Keratinocyte (primary cell): ENCODE measurements around the gene SKAP1.

Experiments used
- EZH2 ChIP-seq: IDR thresholded peaks from one replicate; pipeline ENCODE4 v1.6.1; 2012; ENCODE audit warnings: inconsistent platforms, mild to moderate bottlenecking, low read length, moderate library complexity
- TF ChIP-seq, protein P1 (sequence below), 3 experiments: IDR thresholded peaks in 1 of 3; conservative IDR thresholded peaks in 1 of 3; optimal IDR thresholded peaks in 1 of 3; 2 replicates in 2 of 3; 3 replicates in 1 of 3; pipeline versions ENCODE3 to v1.5.1; 2011; ENCODE audit warnings: low read length in 3 of 3, mild to moderate bottlenecking in 3 of 3, moderate library complexity in 2 of 3, control low read depth in 1 of 3, inconsistent platforms in 1 of 3; ENCODE audit not compliant: insufficient read depth in 2 of 3; ENCODE audit errors: extremely low read depth in 1 of 3

DNA sequence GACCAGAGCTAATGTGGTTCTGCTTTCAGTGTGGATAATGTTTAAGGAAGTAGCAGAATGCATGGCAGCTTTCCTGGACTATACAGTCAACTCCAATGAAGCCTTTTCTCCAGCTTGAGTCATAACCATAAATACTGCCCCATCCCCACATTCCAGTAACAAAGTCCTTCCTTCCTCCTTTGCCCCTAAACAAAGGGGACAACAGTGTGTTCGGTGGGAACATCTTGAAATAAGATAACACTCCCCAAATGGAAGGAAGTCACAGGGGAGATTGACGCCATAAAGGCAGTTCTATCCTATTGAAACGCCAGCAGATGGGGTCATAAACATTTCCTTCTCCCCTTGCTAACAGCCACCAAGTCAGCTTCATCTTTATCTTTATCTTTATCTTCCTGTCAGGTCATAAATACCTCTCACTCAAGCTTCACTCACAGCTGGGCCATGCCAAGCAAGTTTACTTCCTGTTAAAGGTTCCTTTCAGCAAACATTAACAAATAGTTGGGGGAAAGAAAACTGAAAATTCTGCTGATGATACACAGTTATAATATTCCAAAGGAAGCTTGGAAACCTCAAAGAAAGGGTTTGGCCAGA, 185.8 kb downstream of the SKAP1 start:
- TF ChIP-seq, protein P1, sequence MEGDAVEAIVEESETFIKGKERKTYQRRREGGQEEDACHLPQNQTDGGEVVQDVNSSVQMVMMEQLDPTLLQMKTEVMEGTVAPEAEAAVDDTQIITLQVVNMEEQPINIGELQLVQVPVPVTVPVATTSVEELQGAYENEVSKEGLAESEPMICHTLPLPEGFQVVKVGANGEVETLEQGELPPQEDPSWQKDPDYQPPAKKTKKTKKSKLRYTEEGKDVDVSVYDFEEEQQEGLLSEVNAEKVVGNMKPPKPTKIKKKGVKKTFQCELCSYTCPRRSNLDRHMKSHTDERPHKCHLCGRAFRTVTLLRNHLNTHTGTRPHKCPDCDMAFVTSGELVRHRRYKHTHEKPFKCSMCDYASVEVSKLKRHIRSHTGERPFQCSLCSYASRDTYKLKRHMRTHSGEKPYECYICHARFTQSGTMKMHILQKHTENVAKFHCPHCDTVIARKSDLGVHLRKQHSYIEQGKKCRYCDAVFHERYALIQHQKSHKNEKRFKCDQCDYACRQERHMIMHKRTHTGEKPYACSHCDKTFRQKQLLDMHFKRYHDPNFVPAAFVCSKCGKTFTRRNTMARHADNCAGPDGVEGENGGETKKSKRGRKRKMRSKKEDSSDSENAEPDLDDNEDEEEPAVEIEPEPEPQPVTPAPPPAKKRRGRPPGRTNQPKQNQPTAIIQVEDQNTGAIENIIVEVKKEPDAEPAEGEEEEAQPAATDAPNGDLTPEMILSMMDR (optimal IDR thresholded peaks at IDR 0.05 in 1 of 3, IDR thresholded peaks at IDR 0.05 in 1 of 3, conservative IDR thresholded peaks at IDR 0.05 in 1 of 3; ENCODE audit: extremely low read depth in 1 of 3, insufficient read depth in 2 of 3, low read length in 3 of 3) = no peak
- TF ChIP-seq EZH2 = no peak
